Parathyroid adenoma (tissue), 2 donors: ENCODE data around the gene OBSCN.

ENCODE experiments used
- H2AFZ ChIP-seq: fragments of 300-600 bp; sonication (generic); one replicate; pipeline ENCODE4 v1.7.0; 2017; ENCODE audit warnings: antibody characterized with exemption, mild to moderate bottlenecking
- H3K27ac ChIP-seq: fragments of 300-600 bp; sonication (generic); one replicate; pipeline ENCODE4 v1.7.0; 2017
- H3K27me3 ChIP-seq: fragments of 300-600 bp; sonication (generic); one replicate; pipeline ENCODE4 v1.7.0; 2017; ENCODE audit warnings: low read length; ENCODE audit not compliant: control insufficient read depth, insufficient read depth
- H3K36me3 ChIP-seq: fragments of 300-600 bp; sonication (generic); one replicate; pipeline ENCODE4 v1.7.0; 2017; ENCODE audit warnings: low read length; ENCODE audit not compliant: control insufficient read depth, insufficient read depth
- H3K4me1 ChIP-seq: fragments of 300-600 bp; sonication (generic); one replicate; pipeline ENCODE4 v1.7.0; 2017; ENCODE audit warnings: control low read depth
- H3K4me2 ChIP-seq: fragments of 300-600 bp; sonication (generic); one replicate; pipeline ENCODE4 v1.7.0; 2017; ENCODE audit warnings: low read length
- H3K4me3 ChIP-seq: fragments of 300-600 bp; sonication (generic); one replicate; pipeline ENCODE4 v1.7.0; 2017; ENCODE audit warnings: low read depth, low read length
- H3K79me2 ChIP-seq: fragments of 300-600 bp; sonication (generic); one replicate; pipeline ENCODE4 v1.7.0; 2017; ENCODE audit warnings: control low read depth
- H3K9ac ChIP-seq: fragments of 300-600 bp; sonication (generic); one replicate; pipeline ENCODE4 v1.7.0; 2017; ENCODE audit warnings: mild to moderate bottlenecking
- H3K9me3 ChIP-seq: fragments of 300-600 bp; sonication (generic); one replicate; pipeline ENCODE4 v1.7.0; 2017; ENCODE audit warnings: low read length; ENCODE audit not compliant: control insufficient read depth
- TF ChIP-seq, protein P1 (sequence below): fragments of 300-600 bp; sonication (generic); IDR thresholded peaks from one replicate; pipeline ENCODE4 v1.7.0; 2017; ENCODE audit warnings: antibody characterized with exemption, mild to moderate bottlenecking
- donor health status: primary hyperparathyroidism.

OBSCN gene

GRCh38 chr1:228278432-228278941, 70.6 kb downstream of the OBSCN start:
- TF ChIP-seq, protein P1, sequence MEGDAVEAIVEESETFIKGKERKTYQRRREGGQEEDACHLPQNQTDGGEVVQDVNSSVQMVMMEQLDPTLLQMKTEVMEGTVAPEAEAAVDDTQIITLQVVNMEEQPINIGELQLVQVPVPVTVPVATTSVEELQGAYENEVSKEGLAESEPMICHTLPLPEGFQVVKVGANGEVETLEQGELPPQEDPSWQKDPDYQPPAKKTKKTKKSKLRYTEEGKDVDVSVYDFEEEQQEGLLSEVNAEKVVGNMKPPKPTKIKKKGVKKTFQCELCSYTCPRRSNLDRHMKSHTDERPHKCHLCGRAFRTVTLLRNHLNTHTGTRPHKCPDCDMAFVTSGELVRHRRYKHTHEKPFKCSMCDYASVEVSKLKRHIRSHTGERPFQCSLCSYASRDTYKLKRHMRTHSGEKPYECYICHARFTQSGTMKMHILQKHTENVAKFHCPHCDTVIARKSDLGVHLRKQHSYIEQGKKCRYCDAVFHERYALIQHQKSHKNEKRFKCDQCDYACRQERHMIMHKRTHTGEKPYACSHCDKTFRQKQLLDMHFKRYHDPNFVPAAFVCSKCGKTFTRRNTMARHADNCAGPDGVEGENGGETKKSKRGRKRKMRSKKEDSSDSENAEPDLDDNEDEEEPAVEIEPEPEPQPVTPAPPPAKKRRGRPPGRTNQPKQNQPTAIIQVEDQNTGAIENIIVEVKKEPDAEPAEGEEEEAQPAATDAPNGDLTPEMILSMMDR = no peak
- no peak overlapping the region for H3K9ac ChIP-seq
- H3K9me3 ChIP-seq = no peaks in the 10 kb centered on the region
- H3K27ac ChIP-seq = no peak overlapping the region
- no peak overlapping the region for H3K4me3 ChIP-seq
- H3K4me1 ChIP-seq = no peaks in the 10 kb centered on the region
- no peaks in the 10 kb centered on the region for H3K36me3 ChIP-seq
- no peak overlapping the region for H3K4me2 ChIP-seq
- H2AFZ ChIP-seq = no peak overlapping the region
- no peaks in the 10 kb centered on the region for H3K79me2 ChIP-seq
- no peaks in the 10 kb centered on the region for H3K27me3 ChIP-seq

DNA sequence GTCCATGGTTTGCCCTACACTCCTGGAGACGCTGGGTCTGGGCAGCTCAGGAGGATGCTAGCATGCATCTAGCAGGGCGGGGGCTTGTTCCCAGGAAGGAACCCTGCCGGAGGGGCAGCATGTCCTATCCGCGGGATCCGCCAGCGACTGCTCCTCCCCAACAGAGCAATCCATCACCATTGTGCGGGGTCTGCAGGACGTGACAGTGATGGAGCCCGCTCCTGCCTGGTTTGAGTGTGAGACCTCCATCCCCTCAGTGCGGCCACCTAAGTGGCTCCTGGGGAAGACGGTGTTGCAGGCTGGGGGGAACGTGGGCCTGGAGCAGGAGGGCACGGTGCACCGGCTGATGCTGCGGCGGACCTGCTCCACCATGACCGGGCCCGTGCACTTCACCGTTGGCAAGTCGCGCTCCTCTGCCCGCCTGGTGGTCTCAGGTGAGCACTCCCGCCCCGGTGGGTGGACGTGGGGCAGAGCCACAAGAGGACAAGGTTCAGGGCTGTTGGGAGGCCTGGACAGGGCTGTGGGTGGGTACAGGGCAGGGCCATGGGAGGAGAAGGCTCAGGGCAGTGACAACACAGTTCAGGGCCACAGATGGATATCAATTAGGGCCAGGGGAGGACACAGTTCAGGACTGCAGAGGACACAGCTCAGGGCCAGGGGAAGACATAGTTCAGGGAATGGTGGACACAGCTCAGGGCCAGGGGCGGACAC, 71.3 kb downstream of the OBSCN start:
- no peaks in the 10 kb centered on the region for H3K9me3 ChIP-seq
- H3K27ac ChIP-seq = no peak overlapping the region
- no peak overlapping the region for H2AFZ ChIP-seq
- H3K4me2 ChIP-seq = no peak overlapping the region
- no peaks in the 10 kb centered on the region for H3K79me2 ChIP-seq
- no peaks in the 10 kb centered on the region for H3K4me1 ChIP-seq
- no peaks in the 10 kb centered on the region for H3K36me3 ChIP-seq
- no peak overlapping the region for H3K4me3 ChIP-seq
- H3K9ac ChIP-seq = no peak overlapping the region
- H3K27me3 ChIP-seq = no peaks in the 10 kb centered on the region
- TF ChIP-seq, protein P1 = no peak

DNA sequence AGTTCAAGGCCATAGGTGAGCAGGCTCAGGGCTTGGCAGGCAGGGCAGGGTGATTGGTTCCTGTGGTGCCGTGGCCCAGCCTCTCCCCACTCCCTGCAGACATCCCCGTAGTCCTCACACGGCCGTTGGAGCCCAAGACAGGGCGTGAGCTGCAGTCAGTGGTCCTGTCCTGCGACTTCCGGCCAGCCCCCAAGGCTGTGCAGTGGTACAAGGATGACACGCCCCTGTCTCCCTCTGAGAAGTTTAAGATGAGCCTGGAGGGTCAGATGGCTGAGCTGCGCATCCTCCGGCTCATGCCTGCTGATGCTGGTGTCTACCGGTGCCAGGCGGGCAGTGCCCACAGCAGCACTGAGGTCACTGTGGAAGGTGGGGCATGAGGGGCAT, 71.9 kb downstream of the OBSCN start:
- no peaks in the 10 kb centered on the region for H3K9me3 ChIP-seq
- H3K4me1 ChIP-seq = no peaks in the 10 kb centered on the region
- no peak overlapping the region for H3K27ac ChIP-seq
- H2AFZ ChIP-seq = no peak overlapping the region
- H3K4me2 ChIP-seq = no peak overlapping the region
- TF ChIP-seq, protein P1 = no peak
- H3K4me3 ChIP-seq = no peak overlapping the region
- H3K36me3 ChIP-seq = no peaks in the 10 kb centered on the region
- H3K79me2 ChIP-seq = no peaks in the 10 kb centered on the region
- no peak overlapping the region for H3K9ac ChIP-seq
- H3K27me3 ChIP-seq = no peaks in the 10 kb centered on the region

GRCh38 chr1:228280106-228280901, 72.5 kb downstream of the OBSCN start:
- Histone ChIP-seq H3K9ac (no peak overlapping the region), H3K79me2 (no peaks in the 10 kb centered on the region), H3K9me3 (no peaks in the 10 kb centered on the region), H3K4me1 (no peaks in the 10 kb centered on the region), H3K4me2 (no peak overlapping the region), H3K36me3 (no peaks in the 10 kb centered on the region), H2AFZ (no peak overlapping the region), H3K27ac (no peak overlapping the region), H3K4me3 (no peak overlapping the region), H3K27me3 (no peaks in the 10 kb centered on the region)
- TF ChIP-seq, protein P1 = no peak
